Superior temporal gyrus (tissue), 1 donor: Measurements from ENCODE around the gene ENTPD6.

ENCODE experiments used
- DNase-seq: peaks from one replicate; pipeline ENCODE4 v3.0.0-alpha.2; 2016; ENCODE audit errors: extremely low spot score

ENTPD6 gene

GRCh38 chr20:25188218-25188617 lies 7.3 kb upstream of the ENTPD6 start:
- DNase-seq, result no peak

- no peak for DNase-seq
Observed at GRCh38 chr20:25191051-25191450, 4.5 kb upstream of the ENTPD6 start.

- no peak for DNase-seq
Observed at GRCh38 chr20:25191689-25192088, 3.8 kb upstream of the ENTPD6 start.

- no peak for DNase-seq
Observed at GRCh38 chr20:25193843-25194242, 1.7 kb upstream of the ENTPD6 start.

GRCh38 chr20:25194333-25194972 lies 1.1 kb upstream of the ENTPD6 start:
- no peak for DNase-seq

- no peak for DNase-seq
Observed at GRCh38 chr20:25195962-25196785, 662 bp downstream of the ENTPD6 start.

- no peak for DNase-seq
Observed at GRCh38 chr20:25196786-25197120, 1.2 kb downstream of the ENTPD6 start.

- no peak for DNase-seq
Observed at GRCh38 chr20:25197183-25197869, 1.8 kb downstream of the ENTPD6 start.

- no peak for DNase-seq
Observed at GRCh38 chr20:25197870-25198190, 2.3 kb downstream of the ENTPD6 start.

- no peak for DNase-seq
Observed at GRCh38 chr20:25198663-25199383, 3.3 kb downstream of the ENTPD6 start.

- DNase-seq, result peak; percentile 35
Observed at GRCh38 chr20:25199473-25200260, 4.2 kb downstream of the ENTPD6 start.

- DNase-seq, result no peak
Observed at GRCh38 chr20:25203089-25203488, 7.6 kb downstream of the ENTPD6 start.

- DNase-seq, result no peak
Observed at GRCh38 chr20:25203871-25204320, 8.4 kb downstream of the ENTPD6 start.

GRCh38 chr20:25204550-25205276 lies 9.2 kb downstream of the ENTPD6 start:
- no peak for DNase-seq

- DNase-seq, result no peak
Observed at GRCh38 chr20:25205277-25206062, 10.0 kb downstream of the ENTPD6 start.

GRCh38 chr20:25206063-25206403 lies 10.5 kb downstream of the ENTPD6 start:
- DNase-seq, result no peak

- no peak for DNase-seq
Observed at GRCh38 chr20:25206548-25206947, 11.0 kb downstream of the ENTPD6 start.

- DNase-seq, result no peak
Observed at GRCh38 chr20:25207149-25207959, 11.8 kb downstream of the ENTPD6 start.

GRCh38 chr20:25207960-25208534 lies 12.5 kb downstream of the ENTPD6 start:
- DNase-seq, result no peak
